ENCODE results near the gene DEF6. TPM values are rescaled to one million over a fixed set of nuclear protein-coding genes. Genes with fewer than 3 reads are reported as not detected.

DEF6 gene
- total RNA-seq, 1 donor, result 0.18 TPM

GRCh38 chr6:35278708-35279107 lies 18.9 kb upstream of the DEF6 start:
- no peak for DNase-seq (ENCODE audit: low read depth)
- no peak for TF ChIP-seq CTCF (IDR thresholded peaks at IDR 0.05; ENCODE audit: insufficient read depth, low read length)
- H3K4me3 ChIP-seq (ENCODE audit: low read depth, low read length), result no peak overlapping the region

- DNase-seq (ENCODE audit: low read depth), result no peak
- H3K4me3 ChIP-seq (ENCODE audit: low read depth, low read length), result no peak overlapping the region
- TF ChIP-seq CTCF (IDR thresholded peaks at IDR 0.05; ENCODE audit: insufficient read depth, low read length), result no peak
These were observed 16.7 kb upstream of the DEF6 start for GRCh38 chr6:35280903-35281302.

- H3K4me3 ChIP-seq (ENCODE audit: low read depth, low read length), result no peak overlapping the region
- DNase-seq (ENCODE audit: low read depth), result no peak
- no peak for TF ChIP-seq CTCF (IDR thresholded peaks at IDR 0.05; ENCODE audit: insufficient read depth, low read length)
These were observed 15.1 kb upstream of the DEF6 start for GRCh38 chr6:35282472-35282871.

- no peak for TF ChIP-seq CTCF (IDR thresholded peaks at IDR 0.05; ENCODE audit: insufficient read depth, low read length)
- H3K4me3 ChIP-seq (ENCODE audit: low read depth, low read length), result no peak overlapping the region
- no peak for DNase-seq (ENCODE audit: low read depth)
These were observed 14.3 kb upstream of the DEF6 start for GRCh38 chr6:35283361-35283760.

GRCh38 chr6:35287671-35288396 lies 9.8 kb upstream of the DEF6 start:
- TF ChIP-seq CTCF (IDR thresholded peaks at IDR 0.05; ENCODE audit: insufficient read depth, low read length), result no peak
- no peak overlapping the region for H3K4me3 ChIP-seq (ENCODE audit: low read depth, low read length)
- DNase-seq (ENCODE audit: low read depth), result peak; percentile 42

- no peak for TF ChIP-seq CTCF (IDR thresholded peaks at IDR 0.05; ENCODE audit: insufficient read depth, low read length)
- H3K4me3 ChIP-seq (ENCODE audit: low read depth, low read length), result no peak overlapping the region
- DNase-seq (ENCODE audit: low read depth), result no peak
These were observed 8.8 kb upstream of the DEF6 start for GRCh38 chr6:35288834-35289233.

GRCh38 chr6:35291491-35291890 lies 6.1 kb upstream of the DEF6 start:
- TF ChIP-seq CTCF (IDR thresholded peaks at IDR 0.05; ENCODE audit: insufficient read depth, low read length), result no peak
- H3K4me3 ChIP-seq (ENCODE audit: low read depth, low read length), result no peak overlapping the region
- DNase-seq (ENCODE audit: low read depth), result no peak

Measured in fibroblast of the aortic adventitia (primary cell).